ENCODE results near the gene AKT2.
A peak's percentile ranks its signal among the peaks of the same experiment; 100 is the strongest.
"Not testable (repeated sequence)": the region's sequence is repeated elsewhere in the genome, so short reads cannot be mapped to it uniquely, and the experiment has no call there.

Gene AKT2

DNA sequence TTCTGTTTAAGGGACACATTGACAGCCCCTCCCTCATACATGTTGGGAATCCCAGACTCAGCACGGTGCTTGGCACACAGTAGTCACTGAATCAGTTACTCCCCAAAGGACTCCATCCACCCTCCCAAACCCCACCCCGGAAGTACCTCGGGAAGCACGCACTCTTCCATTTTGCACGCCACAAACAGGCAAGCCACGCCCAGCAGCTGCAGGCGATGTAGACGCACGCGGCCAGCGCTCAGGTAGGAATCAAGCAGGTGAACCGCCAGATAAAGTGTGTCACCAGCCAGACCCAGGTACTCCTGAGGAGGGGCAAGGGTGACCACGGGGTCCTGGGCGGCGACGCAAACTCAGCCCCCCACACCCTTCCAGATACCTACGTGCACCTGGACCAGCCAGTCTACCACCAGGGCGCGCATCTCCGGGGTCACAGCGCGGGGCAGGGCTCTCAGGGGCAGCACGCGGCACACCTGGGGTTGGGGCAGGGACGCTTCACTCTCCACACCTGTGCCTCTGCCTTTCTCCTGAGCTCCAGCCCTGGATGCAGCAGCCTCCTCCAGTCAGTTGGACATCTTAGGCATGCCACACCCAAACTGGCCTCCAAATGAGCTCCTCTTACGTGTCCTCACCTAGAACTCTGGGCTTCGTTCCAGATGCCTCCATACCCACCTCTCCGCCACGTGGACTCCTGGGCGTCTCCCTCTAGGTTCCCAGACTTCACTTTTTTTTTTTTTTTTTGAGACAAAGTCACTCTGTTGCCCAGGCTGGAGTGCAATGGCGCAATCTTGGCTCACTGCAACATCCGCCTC lies 60.6 kb downstream of the AKT2 start:
- TF ChIP-seq, protein P1, sequence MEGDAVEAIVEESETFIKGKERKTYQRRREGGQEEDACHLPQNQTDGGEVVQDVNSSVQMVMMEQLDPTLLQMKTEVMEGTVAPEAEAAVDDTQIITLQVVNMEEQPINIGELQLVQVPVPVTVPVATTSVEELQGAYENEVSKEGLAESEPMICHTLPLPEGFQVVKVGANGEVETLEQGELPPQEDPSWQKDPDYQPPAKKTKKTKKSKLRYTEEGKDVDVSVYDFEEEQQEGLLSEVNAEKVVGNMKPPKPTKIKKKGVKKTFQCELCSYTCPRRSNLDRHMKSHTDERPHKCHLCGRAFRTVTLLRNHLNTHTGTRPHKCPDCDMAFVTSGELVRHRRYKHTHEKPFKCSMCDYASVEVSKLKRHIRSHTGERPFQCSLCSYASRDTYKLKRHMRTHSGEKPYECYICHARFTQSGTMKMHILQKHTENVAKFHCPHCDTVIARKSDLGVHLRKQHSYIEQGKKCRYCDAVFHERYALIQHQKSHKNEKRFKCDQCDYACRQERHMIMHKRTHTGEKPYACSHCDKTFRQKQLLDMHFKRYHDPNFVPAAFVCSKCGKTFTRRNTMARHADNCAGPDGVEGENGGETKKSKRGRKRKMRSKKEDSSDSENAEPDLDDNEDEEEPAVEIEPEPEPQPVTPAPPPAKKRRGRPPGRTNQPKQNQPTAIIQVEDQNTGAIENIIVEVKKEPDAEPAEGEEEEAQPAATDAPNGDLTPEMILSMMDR (IDR thresholded peaks at IDR 0.05; ENCODE audit: borderline replicate concordance, insufficient read depth, low read depth, low read length) = no peak
- H3K4me3 ChIP-seq (ENCODE audit: low read depth, low read length) = no peak overlapping the region

DNA sequence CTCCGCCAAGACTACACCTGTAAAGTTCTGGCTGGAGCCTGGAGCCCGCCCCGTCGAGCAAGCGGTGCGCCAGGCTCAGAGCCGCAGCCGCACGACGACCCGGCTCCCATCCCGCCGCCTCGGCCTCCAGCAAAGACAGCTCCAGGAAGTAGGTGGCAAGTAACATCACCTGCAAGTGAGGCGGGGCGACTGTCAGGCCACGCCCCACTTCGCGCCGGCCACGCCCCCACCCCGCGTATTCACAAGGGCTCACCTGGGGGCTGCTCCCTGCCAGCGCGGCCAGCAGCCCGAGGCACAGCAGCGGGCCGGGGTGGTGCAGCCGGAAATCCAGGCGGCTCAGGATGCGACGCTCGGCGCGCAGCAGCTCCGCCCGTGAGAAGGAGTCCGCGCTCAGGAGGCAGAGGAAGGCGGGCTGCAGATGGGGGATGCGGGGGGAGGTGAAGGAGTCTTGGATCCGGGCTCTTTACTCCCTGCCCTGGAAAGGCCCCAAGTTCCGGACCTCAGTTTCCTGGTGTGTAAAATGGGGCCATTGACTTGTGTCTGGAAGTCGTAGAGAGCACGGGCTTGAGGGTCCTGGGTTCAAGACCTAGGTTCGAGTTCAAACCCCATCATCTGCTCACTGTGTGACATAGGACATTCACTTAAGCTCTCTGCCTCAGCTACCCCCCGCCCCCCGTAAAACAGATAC lies 61.9 kb downstream of the AKT2 start:
- H3K4me3 ChIP-seq (ENCODE audit: low read depth, low read length) = no peak overlapping the region
- TF ChIP-seq, protein P1 (IDR thresholded peaks at IDR 0.05; ENCODE audit: borderline replicate concordance, insufficient read depth, low read depth, low read length) = no peak

DNA sequence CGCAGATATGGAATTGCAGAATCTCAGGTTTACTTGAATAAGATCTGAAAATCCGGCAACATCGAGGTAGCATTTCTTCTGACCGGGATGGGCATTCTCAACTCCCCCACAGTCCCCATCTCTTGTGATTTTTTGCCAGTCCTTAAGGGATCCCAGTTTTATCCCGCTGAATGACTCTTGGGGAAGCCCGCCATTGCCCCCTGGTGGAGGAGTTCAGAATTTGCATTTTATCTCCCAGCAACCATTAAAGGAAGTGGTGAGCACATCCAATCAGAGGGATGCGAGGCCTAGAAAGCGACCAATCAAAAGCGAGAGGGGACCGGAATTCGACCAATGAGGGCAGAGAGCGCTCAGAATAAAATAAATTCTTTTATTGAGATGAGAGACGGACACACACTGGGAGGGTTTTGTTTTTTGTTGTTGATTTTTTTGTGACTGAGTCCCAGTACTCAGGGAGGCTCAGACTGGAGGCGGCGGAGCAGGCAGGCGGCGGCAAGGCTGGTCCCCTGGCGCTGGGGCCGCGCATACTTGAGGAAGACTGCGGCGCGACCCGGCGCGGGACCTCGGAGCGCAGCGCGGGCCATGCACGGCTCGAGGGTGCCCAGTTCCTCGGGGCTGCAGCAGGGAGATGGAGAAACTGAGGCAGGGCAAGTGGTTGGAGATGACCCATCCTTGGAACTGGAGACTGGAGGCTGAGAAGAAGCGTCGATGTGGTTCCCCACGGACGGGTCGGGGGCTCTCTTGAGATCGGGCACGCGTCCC lies 63.1 kb downstream of the AKT2 start:
- TF ChIP-seq, protein P1 (IDR thresholded peaks at IDR 0.05; ENCODE audit: borderline replicate concordance, insufficient read depth, low read depth, low read length) = peak; percentile 62
- no peak overlapping the region for H3K4me3 ChIP-seq (ENCODE audit: low read depth, low read length)

DNA sequence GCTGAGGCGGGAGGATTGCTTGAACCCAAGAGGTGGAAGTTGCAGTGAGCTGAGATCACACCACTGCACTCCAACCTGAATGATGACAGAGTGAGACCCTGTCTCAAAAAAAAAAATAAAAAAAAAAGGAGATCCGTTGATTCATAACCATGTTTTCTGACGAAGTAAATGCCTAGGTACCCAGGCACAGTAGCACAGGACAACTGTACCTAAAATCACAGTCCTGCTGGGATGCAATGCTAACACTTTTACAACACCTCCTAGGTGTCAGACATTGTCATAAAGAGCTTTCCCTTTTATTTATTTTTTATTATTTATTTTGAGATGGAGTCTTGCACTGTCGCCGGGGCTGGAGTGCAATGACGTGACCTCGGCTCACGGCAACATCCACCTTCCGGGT lies 64.5 kb downstream of the AKT2 start:
- TF ChIP-seq, protein P1 (IDR thresholded peaks at IDR 0.05; ENCODE audit: borderline replicate concordance, insufficient read depth, low read depth, low read length) = no peak
- no peak overlapping the region for H3K4me3 ChIP-seq (ENCODE audit: low read depth, low read length)

DNA sequence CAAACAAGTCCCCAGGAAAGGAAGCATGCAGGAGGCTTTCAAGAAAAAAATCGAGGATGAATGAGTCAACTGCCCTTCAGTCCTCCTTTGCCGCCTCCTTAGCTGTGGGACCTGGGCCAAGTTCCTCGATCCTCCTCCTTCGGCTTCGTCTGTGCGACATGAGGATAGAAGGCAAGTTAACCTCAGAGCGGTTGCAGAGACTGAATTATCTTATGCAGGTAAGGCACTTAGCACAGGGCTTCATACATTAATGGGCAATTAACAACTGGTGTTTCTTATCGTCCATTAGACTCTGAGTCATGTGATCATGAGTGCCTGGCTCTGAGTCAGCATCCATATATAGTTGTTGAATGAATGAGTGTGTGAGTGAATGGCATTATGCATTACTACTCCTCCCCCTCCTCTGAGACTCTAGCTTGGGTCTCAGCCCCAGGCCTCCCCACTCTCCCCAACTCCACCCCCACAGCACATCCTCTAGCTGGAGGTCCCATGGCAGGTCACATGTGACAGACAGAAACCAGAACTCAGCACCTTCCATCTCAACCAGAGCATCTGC lies 65.3 kb downstream of the AKT2 start:
- no peak overlapping the region for H3K4me3 ChIP-seq (ENCODE audit: low read depth, low read length)
- TF ChIP-seq, protein P1 (IDR thresholded peaks at IDR 0.05; ENCODE audit: borderline replicate concordance, insufficient read depth, low read depth, low read length) = no peak

DNA sequence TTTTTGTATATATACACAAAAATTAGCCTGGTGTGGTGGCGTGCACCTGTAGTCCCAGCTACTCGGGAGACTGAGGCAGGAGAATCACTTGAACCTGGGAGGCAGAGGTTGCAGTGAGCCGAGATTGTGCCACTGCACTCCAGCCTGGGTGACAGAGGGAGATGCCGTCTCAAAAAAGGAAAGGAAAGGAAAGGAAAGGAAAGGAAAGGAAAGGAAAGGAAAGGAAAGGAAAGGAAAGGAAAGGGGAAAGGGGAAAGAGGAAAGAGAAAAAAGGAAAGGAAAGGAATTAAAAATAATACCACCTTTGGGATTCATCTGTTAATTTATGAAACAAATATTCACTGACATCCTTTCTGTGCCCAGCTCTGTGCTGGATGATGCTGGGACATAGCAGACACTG lies 66.1 kb downstream of the AKT2 start:
- H3K4me3 ChIP-seq (ENCODE audit: low read depth, low read length) = not testable (repeated sequence)
